HepG2 (cell line): ENCODE measurements around the gene RHBG. TPM values are rescaled to one million over a fixed set of nuclear protein-coding genes. Genes with fewer than 3 reads are reported as not detected.

Experiments used
- ATF7 ChIP-seq, 2 experiments: fragments of 450-650 bp in 1 of 2; sonication (generic) in 1 of 2; formaldehyde crosslinking in 1 of 2; IDR thresholded peaks; 2 replicates each; pipeline versions ENCODE4 v1.4.0 to v1.6.1; 2016 to 2020; ENCODE audit warnings: antibody characterized with exemption in 1 of 2, mild to moderate bottlenecking in 1 of 2, missing genetic modification reagents in 1 of 2
- DNMT3B ChIP-seq: conservative IDR thresholded peaks from 2 replicates; pipeline ENCODE4 v1.6.1; 2016; ENCODE audit warnings: missing biosample characterization, control low read depth
- EZH2 ChIP-seq: conservative IDR thresholded peaks from 2 replicates; pipeline ENCODE4 v1.6.1; 2012; ENCODE audit warnings: mild to moderate bottlenecking, low read depth, low read length, moderate library complexity
- GABPA ChIP-seq, 2 experiments: IDR thresholded peaks; 2 replicates each; pipeline ENCODE4 v1.6.1; 2011 to 2016; ENCODE audit warnings: low read depth in 2 of 2, low read length in 1 of 2, missing biosample characterization in 1 of 2, missing genetic modification characterization in 1 of 2
- HMG20A ChIP-seq: IDR thresholded peaks from 2 replicates; pipeline ENCODE4 v1.6.1; 2016; ENCODE audit warnings: borderline replicate concordance
- HNRNPL ChIP-seq: fragments of 200-400 bp; formaldehyde crosslinking; IDR thresholded peaks from 2 replicates; pipeline ENCODE4 v1.6.1; 2017; ENCODE audit warnings: mild to moderate bottlenecking, low read depth, low read length
- KDM3A ChIP-seq: IDR thresholded peaks from 2 replicates; pipeline ENCODE4 v1.6.1; 2018; ENCODE audit warnings: low read depth, missing compliant biosample characterization
- MTA1 ChIP-seq: sonication (generic); formaldehyde crosslinking; IDR thresholded peaks from 2 replicates; pipeline ENCODE4 v1.4.0; 2020; ENCODE audit warnings: missing genetic modification reagents, mild to moderate bottlenecking, borderline replicate concordance
- NCOA2 ChIP-seq: sonication (generic); formaldehyde crosslinking; IDR thresholded peaks from 2 replicates; pipeline ENCODE4 v1.8.0; 2022; ENCODE audit warnings: inconsistent platforms
- NPAS2 ChIP-seq: sonication (generic); formaldehyde crosslinking; IDR thresholded peaks from 2 replicates; pipeline ENCODE4 v1.8.0; 2022; ENCODE audit warnings: mild to moderate bottlenecking, missing genetic modification reagents, borderline replicate concordance
- NRL ChIP-seq: sonication (generic); formaldehyde crosslinking; IDR thresholded peaks from 2 replicates; pipeline ENCODE4 v1.5.0; 2020; ENCODE audit warnings: missing genetic modification reagents, mild to moderate bottlenecking, moderate library complexity, borderline replicate concordance
- ONECUT2 ChIP-seq: sonication (generic); formaldehyde crosslinking; IDR thresholded peaks from 2 replicates; pipeline ENCODE4 v1.4.0; 2020; ENCODE audit warnings: missing genetic modification reagents
- RFX5 ChIP-seq: IDR thresholded peaks from 2 replicates; pipeline ENCODE4 v1.6.1; 2011; ENCODE audit warnings: low read depth, low read length, improper control_type of control experiment
- RFXAP ChIP-seq: sonication (generic); formaldehyde crosslinking; IDR thresholded peaks from 2 replicates; pipeline ENCODE4 v1.4.0; 2020; ENCODE audit warnings: missing genetic modification reagents, borderline replicate concordance
- ZNF230 ChIP-seq: sonication (generic); formaldehyde crosslinking; IDR thresholded peaks from 2 replicates; pipeline ENCODE4 v1.4.0; 2020; ENCODE audit warnings: mild to moderate bottlenecking, missing genetic modification reagents
- ZNF30 ChIP-seq: sonication (generic); formaldehyde crosslinking; IDR thresholded peaks from 2 replicates; pipeline ENCODE4 v1.5.0; 2020; ENCODE audit warnings: mild to moderate bottlenecking, missing genetic modification reagents
- ZNF331 ChIP-seq: sonication (generic); formaldehyde crosslinking; IDR thresholded peaks from 2 replicates; pipeline ENCODE4 v1.4.0; 2020; ENCODE audit warnings: missing genetic modification reagents
- ZNF496 ChIP-seq: sonication (generic); formaldehyde crosslinking; IDR thresholded peaks from 2 replicates; pipeline ENCODE4 v1.8.1; 2023; ENCODE audit warnings: mild to moderate bottlenecking, moderate library complexity, missing genetic modification reagents; ENCODE audit not compliant: insufficient replicate concordance
- ZNF629 ChIP-seq: sonication (generic); formaldehyde crosslinking; conservative IDR thresholded peaks from 2 replicates; pipeline ENCODE4 v1.5.0; 2020; ENCODE audit warnings: missing genetic modification reagents
- ZNF720 ChIP-seq: sonication (generic); formaldehyde crosslinking; IDR thresholded peaks from 2 replicates; pipeline ENCODE4 v1.4.0; 2020; ENCODE audit warnings: missing genetic modification reagents
- ZNF841 ChIP-seq: sonication (generic); formaldehyde crosslinking; IDR thresholded peaks from 2 replicates; pipeline ENCODE4 v1.8.1; 2023; ENCODE audit warnings: missing genetic modification reagents, borderline replicate concordance
- ZNF891 ChIP-seq: sonication (generic); formaldehyde crosslinking; IDR thresholded peaks from 2 replicates; pipeline ENCODE4 v1.5.0; 2020; ENCODE audit warnings: mild to moderate bottlenecking, missing genetic modification reagents
- polyA plus RNA-seq, 8 experiments: library from polyadenylated mRNA; depleted of rRNA in 3 of 8; stranded (reverse) in 7 of 8; unstranded in 1 of 8; fragments of >200 nt; fragmentation: Illumina TruSeq in 4 of 8; extraction: Trizol in 4 of 8; gene quantifications; 2 replicates each; pipeline versions ENCODE4 v1.2.1 to v1.2.3, GENCODE V29; 2011 to 2016; ENCODE audit warnings: low read depth in 4 of 8, missing spikeins in 1 of 8, mixed read lengths in 1 of 8; ENCODE audit not compliant: insufficient read depth in 1 of 8
- total RNA-seq, 5 experiments: library from RNA; depleted of rRNA; stranded (reverse); fragments of >200 nt; fragmentation: Illumina TruSeq; extraction: Trizol; gene quantifications; 2 replicates each; pipeline ENCODE4 v1.2.3, GENCODE V29; 2016; ENCODE audit warnings: low read depth in 1 of 5
- TF ChIP-seq, protein P1 (sequence below): IDR thresholded peaks from 2 replicates; pipeline ENCODE4 v1.6.1; 2018; ENCODE audit warnings: missing genetic modification reagents, mild to moderate bottlenecking, missing compliant biosample characterization
- TF ChIP-seq, protein P2 (sequence below): sonication (generic); formaldehyde crosslinking; IDR thresholded peaks from 2 replicates; pipeline ENCODE4 v1.5.0; 2020; ENCODE audit warnings: missing genetic modification reagents, mild to moderate bottlenecking, borderline replicate concordance
- TF ChIP-seq, protein P3 (sequence below): sonication (generic); formaldehyde crosslinking; IDR thresholded peaks from 2 replicates; pipeline ENCODE4 v1.4.0; 2020; ENCODE audit warnings: missing genetic modification reagents, borderline replicate concordance

The RHBG gene
- total and polyA plus RNA-seq, 2 of the 13 experiments (the other 11 are each of a cell fraction or from before 2014, with no cell fraction given) = 61.8 to 73.5 TPM

DNA sequence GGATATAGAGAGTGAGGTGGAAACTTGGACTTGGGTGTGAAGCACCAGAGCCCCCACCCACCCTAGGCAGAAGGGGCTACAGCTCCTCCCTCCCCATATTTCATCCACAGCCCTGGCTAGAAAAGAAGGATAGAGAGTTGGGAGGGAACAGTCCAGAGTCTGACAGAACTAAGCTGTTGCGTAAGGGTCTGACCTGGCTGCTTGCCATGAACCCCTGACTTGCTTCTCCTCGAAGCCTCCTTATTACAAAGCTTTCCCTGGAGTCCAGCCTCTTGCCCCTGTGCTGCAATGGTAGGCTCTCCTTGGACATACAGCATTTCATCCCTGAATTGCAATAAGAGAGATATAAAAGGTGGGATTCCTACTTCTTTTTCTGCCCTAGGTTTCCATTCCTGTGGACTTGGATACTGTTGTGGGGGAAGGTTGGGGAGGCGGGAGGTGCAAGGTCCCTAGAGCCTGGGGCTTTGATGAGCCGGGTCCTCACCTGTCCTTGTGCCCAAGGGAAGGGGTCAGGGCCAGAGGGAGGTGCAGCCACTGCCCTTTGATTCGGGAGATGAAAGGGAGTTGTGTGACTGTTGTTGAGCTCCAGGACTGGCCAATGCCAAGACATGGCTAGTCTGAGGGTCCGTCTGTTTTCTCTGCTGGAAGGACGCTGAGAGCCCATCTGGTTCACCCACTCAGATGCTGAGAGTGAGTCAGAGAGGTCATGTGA is 2.7 kb downstream of the RHBG start (continued):
- no peak for TF ChIP-seq EZH2
- TF ChIP-seq KDM3A (CRISPR knock-in tag) = peak; percentile 87; the same call in 1 of the 2 replicates
- no peak for TF ChIP-seq DNMT3B (CRISPR knock-in tag)
- TF ChIP-seq NRL (CRISPR knock-in tag) = 0 out of 2 replicates have a peak, but pooled peaks have one; percentile 71
- TF ChIP-seq RFX5 = peak; percentile 33; the same call in 1 of the 2 replicates
- no peak; the same call in 1 of the 2 replicates for TF ChIP-seq ONECUT2 (CRISPR knock-in tag)
- TF ChIP-seq HMG20A = peak; percentile 89
- no peak for TF ChIP-seq ZNF230 (CRISPR knock-in tag)
- TF ChIP-seq, protein P1, sequence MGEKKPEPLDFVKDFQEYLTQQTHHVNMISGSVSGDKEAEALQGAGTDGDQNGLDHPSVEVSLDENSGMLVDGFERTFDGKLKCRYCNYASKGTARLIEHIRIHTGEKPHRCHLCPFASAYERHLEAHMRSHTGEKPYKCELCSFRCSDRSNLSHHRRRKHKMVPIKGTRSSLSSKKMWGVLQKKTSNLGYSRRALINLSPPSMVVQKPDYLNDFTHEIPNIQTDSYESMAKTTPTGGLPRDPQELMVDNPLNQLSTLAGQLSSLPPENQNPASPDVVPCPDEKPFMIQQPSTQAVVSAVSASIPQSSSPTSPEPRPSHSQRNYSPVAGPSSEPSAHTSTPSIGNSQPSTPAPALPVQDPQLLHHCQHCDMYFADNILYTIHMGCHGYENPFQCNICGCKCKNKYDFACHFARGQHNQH (CRISPR knock-in tag) = peak; percentile 96
- no peak for TF ChIP-seq ATF7 (IDR thresholded peaks at IDR 0.05)
- peak; percentile 79; the same call in 1 of the 2 replicates for TF ChIP-seq ATF7 (CRISPR knock-in tag; IDR thresholded peaks at IDR 0.05)
- TF ChIP-seq ZNF496 (CRISPR knock-in tag) = no peak
- TF ChIP-seq ZNF30 = no peak
- no peak for TF ChIP-seq GABPA (IDR thresholded peaks at IDR 0.05; ENCODE audit: low read depth, low read length)
- no peak for TF ChIP-seq GABPA (CRISPR knock-in tag; IDR thresholded peaks at IDR 0.05; ENCODE audit: low read depth)
- TF ChIP-seq, protein P2, sequence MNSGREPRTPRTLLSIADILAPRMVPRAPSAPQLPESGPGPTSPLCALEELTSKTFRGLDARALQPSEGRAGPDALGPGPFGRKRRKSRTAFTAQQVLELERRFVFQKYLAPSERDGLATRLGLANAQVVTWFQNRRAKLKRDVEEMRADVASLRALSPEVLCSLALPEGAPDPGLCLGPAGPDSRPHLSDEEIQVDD (CRISPR knock-in tag) = no peak
- TF ChIP-seq RFXAP (CRISPR knock-in tag) = peak; percentile 84; the same call in 1 of the 2 replicates
- TF ChIP-seq ZNF720 (CRISPR knock-in tag) = no peak
- TF ChIP-seq ZNF629 (CRISPR knock-in tag) = peak; percentile 48; the same call in 1 of the 2 replicates
- TF ChIP-seq ZNF841 (CRISPR knock-in tag) = no peak
- peak; percentile 56; the same call in 1 of the 2 replicates for TF ChIP-seq ZNF891 (CRISPR knock-in tag)
- TF ChIP-seq NCOA2 (CRISPR knock-in tag) = peak; percentile 99
- no peak for TF ChIP-seq HNRNPL
- TF ChIP-seq, protein P3, sequence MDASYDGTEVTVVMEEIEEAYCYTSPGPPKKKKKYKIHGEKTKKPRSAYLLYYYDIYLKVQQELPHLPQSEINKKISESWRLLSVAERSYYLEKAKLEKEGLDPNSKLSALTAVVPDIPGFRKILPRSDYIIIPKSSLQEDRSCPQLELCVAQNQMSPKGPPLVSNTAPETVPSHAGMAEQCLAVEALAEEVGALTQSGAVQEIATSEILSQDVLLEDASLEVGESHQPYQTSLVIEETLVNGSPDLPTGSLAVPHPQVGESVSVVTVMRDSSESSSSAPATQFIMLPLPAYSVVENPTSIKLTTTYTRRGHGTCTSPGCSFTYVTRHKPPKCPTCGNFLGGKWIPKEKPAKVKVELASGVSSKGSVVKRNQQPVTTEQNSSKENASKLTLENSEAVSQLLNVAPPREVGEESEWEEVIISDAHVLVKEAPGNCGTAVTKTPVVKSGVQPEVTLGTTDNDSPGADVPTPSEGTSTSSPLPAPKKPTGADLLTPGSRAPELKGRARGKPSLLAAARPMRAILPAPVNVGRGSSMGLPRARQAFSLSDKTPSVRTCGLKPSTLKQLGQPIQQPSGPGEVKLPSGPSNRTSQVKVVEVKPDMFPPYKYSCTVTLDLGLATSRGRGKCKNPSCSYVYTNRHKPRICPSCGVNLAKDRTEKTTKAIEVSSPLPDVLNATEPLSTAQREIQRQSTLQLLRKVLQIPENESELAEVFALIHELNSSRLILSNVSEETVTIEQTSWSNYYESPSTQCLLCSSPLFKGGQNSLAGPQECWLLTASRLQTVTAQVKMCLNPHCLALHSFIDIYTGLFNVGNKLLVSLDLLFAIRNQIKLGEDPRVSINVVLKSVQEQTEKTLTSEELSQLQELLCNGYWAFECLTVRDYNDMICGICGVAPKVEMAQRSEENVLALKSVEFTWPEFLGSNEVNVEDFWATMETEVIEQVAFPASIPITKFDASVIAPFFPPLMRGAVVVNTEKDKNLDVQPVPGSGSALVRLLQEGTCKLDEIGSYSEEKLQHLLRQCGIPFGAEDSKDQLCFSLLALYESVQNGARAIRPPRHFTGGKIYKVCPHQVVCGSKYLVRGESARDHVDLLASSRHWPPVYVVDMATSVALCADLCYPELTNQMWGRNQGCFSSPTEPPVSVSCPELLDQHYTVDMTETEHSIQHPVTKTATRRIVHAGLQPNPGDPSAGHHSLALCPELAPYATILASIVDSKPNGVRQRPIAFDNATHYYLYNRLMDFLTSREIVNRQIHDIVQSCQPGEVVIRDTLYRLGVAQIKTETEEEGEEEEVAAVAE (CRISPR knock-in tag) = peak; percentile 37; the same call in 1 of the 2 replicates
- TF ChIP-seq ZNF331 (CRISPR knock-in tag) = peak; percentile 83
- TF ChIP-seq MTA1 (CRISPR knock-in tag) = peak; percentile 98
- TF ChIP-seq NPAS2 (CRISPR knock-in tag) = no peak
